ENCODE data around the gene PSD4. TPM values are rescaled to one million over a fixed set of nuclear protein-coding genes. Genes with fewer than 3 reads are reported as not detected.

Gene PSD4
- total and polyA plus RNA-seq, 2 of the 4 experiments (the other 2 are of a cell fraction) = 0.36 to 0.70 TPM

- WGBS, 2 experiments (ENCODE audit: extremely low coverage in 2 of 2, insufficient read length in 1 of 2) = no CpG with 5 or more reads among the region's 5 CpGs
- H3K4me3 ChIP-seq (ENCODE audit: insufficient read depth, low read depth, low read length) = no peak overlapping the region
These were observed 23.5 kb upstream of the PSD4 start for GRCh38 chr2:113150258-113150601.

More at GRCh38 chr2:113150258-113150601, 23.5 kb upstream of the PSD4 start:
- Histone ChIP-seq H4K8ac (ENCODE audit: low read depth in 2 of 2, low read length in 2 of 2) (no peak overlapping the region), H3K18ac (ENCODE audit: low read depth, low read length) (no peak overlapping the region), H4K20me1 (ENCODE audit: insufficient read depth, low read length) (no peaks in the 10 kb centered on the region), H3K9me3 (ENCODE audit: control insufficient read depth, insufficient read depth, low read length) (no peaks in the 10 kb centered on the region), H2BK20ac (ENCODE audit: low read depth, low read length) (no peak overlapping the region), H2AK5ac (ENCODE audit: low read depth, low read length) (no peak overlapping the region), H2AK9ac (replicated peaks; ENCODE audit: low read depth, low read length, poor library complexity) (no peak overlapping the region), H2BK120ac (ENCODE audit: low read depth, low read length) (no peak overlapping the region), H2BK15ac (ENCODE audit: low read depth, low read length) (no peak overlapping the region), H3K9me1 (ENCODE audit: insufficient read depth, low read length) (no peaks in the 10 kb centered on the region), H4K91ac (ENCODE audit: insufficient read depth, low read depth, low read length) (no peak overlapping the region), H2AFZ (replicated peaks; ENCODE audit: low read length, poor library complexity) (no peak overlapping the region), H3K56ac (ENCODE audit: extremely low read depth, insufficient read depth, low read length) (no peak overlapping the region), H3K4me1 (ENCODE audit: control insufficient read depth, insufficient read depth, low read length) (no peaks in the 10 kb centered on the region), H3K36me3 (ENCODE audit: control insufficient read depth, insufficient read depth, low read length) (no peaks in the 10 kb centered on the region), H2BK5ac (ENCODE audit: low read depth, low read length, poor library complexity, severe bottlenecking) (no peak overlapping the region), H3K79me1 (ENCODE audit: low read depth in 1 of 2, low read length in 2 of 2) (no peaks in the 10 kb centered on the region), H3K4ac (ENCODE audit: low read depth, low read length) (no peak overlapping the region), H3K27me3 (ENCODE audit: control insufficient read depth, insufficient read depth, low read length) (peaks cover 6% of the 10 kb centered on the region), H4K5ac (ENCODE audit: low read depth, low read length) (no peak overlapping the region), H3K9ac (ENCODE audit: low read depth, low read length) (no peak overlapping the region), H3K27ac (ENCODE audit: insufficient read depth, low read length) (no peak overlapping the region), H3K23ac (ENCODE audit: low read depth, low read length) (no peak overlapping the region), H3K4me2 (ENCODE audit: low read depth, low read length) (no peak overlapping the region), H3K14ac (replicated peaks; ENCODE audit: low read depth, low read length) (no peak overlapping the region)
- ChIA-PET POLR2A (ENCODE audit: unreplicated experiment) (no interaction called here), CTCF (no interaction called here)
- in situ Hi-C loops (cut with MboI; ENCODE audit: low sequenced_read_pairs) = no loop called here
- ATAC-seq (ENCODE audit: low read depth) = no peak
- dilution Hi-C loops (cut with HindIII; ENCODE audit: low sequenced_read_pairs, unreplicated experiment) = no loop called here
- DNase-seq = no peak
- intact Hi-C loops (cut with micrococcal nuclease) = no loop called here
- BruUV-seq (replicated peaks) = no TSS peak
- no peak for TF ChIP-seq CHD1 (IDR thresholded peaks at IDR 0.05; ENCODE audit: low read depth, low read length)
- no peak for TF ChIP-seq RCOR1 (IDR thresholded peaks at IDR 0.05; ENCODE audit: insufficient replicate concordance, low read length)
- TF ChIP-seq RFX5 (IDR thresholded peaks at IDR 0.05; ENCODE audit: low read depth, low read length) = no peak
- no peak for TF ChIP-seq CTCF (conservative IDR thresholded peaks at IDR 0.05; ENCODE audit: low read depth, low read length)
- TF ChIP-seq USF2 (IDR thresholded peaks at IDR 0.05; ENCODE audit: low read depth, low read length) = no peak
- TF ChIP-seq ELK1 (IDR thresholded peaks at IDR 0.05; ENCODE audit: borderline replicate concordance, low read depth, low read length) = no peak
- no peak for TF ChIP-seq SMC3 (IDR thresholded peaks at IDR 0.05; ENCODE audit: low read depth, low read length)
